ENCODE measurements around the gene NKAIN2.

Gene NKAIN2

GRCh38 chr6:124470803-124471202 is 667.1 kb downstream of the NKAIN2 start:
- DNase-seq (ENCODE audit: insufficient read length, low spot score) (no peak), FAIRE-seq (no peak)
- TF ChIP-seq POLR2A (IDR thresholded peaks at IDR 0.05; ENCODE audit: low read depth, low read length), result no peak

GRCh38 chr6:124475176-124475575 is 671.5 kb downstream of the NKAIN2 start:
- DNase-seq (ENCODE audit: insufficient read length, low spot score) (no peak), FAIRE-seq (no peak)
- TF ChIP-seq POLR2A (IDR thresholded peaks at IDR 0.05; ENCODE audit: low read depth, low read length), result no peak

GRCh38 chr6:124478906-124479305 is 675.2 kb downstream of the NKAIN2 start:
- no peak for DNase-seq (ENCODE audit: insufficient read length, low spot score)
- TF ChIP-seq POLR2A (IDR thresholded peaks at IDR 0.05; ENCODE audit: low read depth, low read length), result no peak
- no peak for FAIRE-seq

GRCh38 chr6:124479991-124480430 is 676.3 kb downstream of the NKAIN2 start:
- no peak for DNase-seq (ENCODE audit: insufficient read length, low spot score)
- no peak for FAIRE-seq
- no peak for TF ChIP-seq POLR2A (IDR thresholded peaks at IDR 0.05; ENCODE audit: low read depth, low read length)

GRCh38 chr6:124482071-124482491 is 678.4 kb downstream of the NKAIN2 start:
- DNase-seq (ENCODE audit: insufficient read length, low spot score), result no peak

GRCh38 chr6:124487623-124488431 is 684.2 kb downstream of the NKAIN2 start:
- FAIRE-seq, result no peak
- no peak for DNase-seq (ENCODE audit: insufficient read length, low spot score)
- TF ChIP-seq POLR2A (IDR thresholded peaks at IDR 0.05; ENCODE audit: low read depth, low read length), result no peak

More at GRCh38 chr6:124482071-124482491, 678.4 kb downstream of the NKAIN2 start:
- FAIRE-seq, result no peak
- TF ChIP-seq POLR2A (IDR thresholded peaks at IDR 0.05; ENCODE audit: low read depth, low read length), result no peak

- no peak for TF ChIP-seq POLR2A (IDR thresholded peaks at IDR 0.05; ENCODE audit: low read depth, low read length)
- DNase-seq (ENCODE audit: insufficient read length, low spot score), result no peak
- FAIRE-seq, result no peak
Measured at GRCh38 chr6:124490122-124490521, 686.5 kb downstream of the NKAIN2 start.

GRCh38 chr6:124493259-124493658 is 689.6 kb downstream of the NKAIN2 start:
- DNase-seq (ENCODE audit: insufficient read length, low spot score) (no peak), FAIRE-seq (no peak)
- no peak for TF ChIP-seq POLR2A (IDR thresholded peaks at IDR 0.05; ENCODE audit: low read depth, low read length)

- FAIRE-seq (no peak), DNase-seq (ENCODE audit: insufficient read length, low spot score) (no peak)
Measured at GRCh38 chr6:124494956-124495664, 691.4 kb downstream of the NKAIN2 start.

GRCh38 chr6:124495665-124496190 is 692.1 kb downstream of the NKAIN2 start:
- DNase-seq (ENCODE audit: insufficient read length, low spot score), result no peak
- TF ChIP-seq POLR2A (IDR thresholded peaks at IDR 0.05; ENCODE audit: low read depth, low read length), result no peak
- FAIRE-seq, result no peak

More at GRCh38 chr6:124494956-124495664, 691.4 kb downstream of the NKAIN2 start:
- TF ChIP-seq POLR2A (IDR thresholded peaks at IDR 0.05; ENCODE audit: low read depth, low read length), result no peak

- FAIRE-seq, result no peak
- no peak for TF ChIP-seq POLR2A (IDR thresholded peaks at IDR 0.05; ENCODE audit: low read depth, low read length)
Measured at GRCh38 chr6:124496334-124496733, 692.7 kb downstream of the NKAIN2 start.

GRCh38 chr6:124512431-124512830 is 708.8 kb downstream of the NKAIN2 start:
- FAIRE-seq (no peak), DNase-seq (ENCODE audit: insufficient read length, low spot score) (no peak)
- TF ChIP-seq POLR2A (IDR thresholded peaks at IDR 0.05; ENCODE audit: low read depth, low read length), result no peak

More at GRCh38 chr6:124496334-124496733, 692.7 kb downstream of the NKAIN2 start:
- DNase-seq (ENCODE audit: insufficient read length, low spot score), result no peak

GRCh38 chr6:124517339-124517738 is 713.7 kb downstream of the NKAIN2 start:
- DNase-seq (ENCODE audit: insufficient read length, low spot score), result no peak
- TF ChIP-seq POLR2A (IDR thresholded peaks at IDR 0.05; ENCODE audit: low read depth, low read length), result no peak
- no peak for FAIRE-seq

GRCh38 chr6:124520514-124520913 is 716.8 kb downstream of the NKAIN2 start:
- no peak for DNase-seq (ENCODE audit: insufficient read length, low spot score)
- FAIRE-seq, result no peak
- no peak for TF ChIP-seq POLR2A (IDR thresholded peaks at IDR 0.05; ENCODE audit: low read depth, low read length)
